Tibial nerve (tissue), 4 donors: ENCODE results near the gene CYFIP2. TPM values are rescaled to one million over a fixed set of nuclear protein-coding genes. Genes with fewer than 3 reads are reported as not detected.

Source experiments
- DNase-seq, 2 donors: peaks; one replicate each; pipeline ENCODE4 v3.0.0-alpha.2; 2019; ENCODE audit warnings: low spot score in 2 of 2
- H3K27ac ChIP-seq, 4 donors: fragments of 200-600 bp; sonication (generic) in 3 of 4; one replicate each; pipeline ENCODE4 v1.5.1; 2017 to 2019; ENCODE audit warnings: mild to moderate bottlenecking in 1 of 4
- H3K27me3 ChIP-seq, 2 donors: fragments of 200-600 bp; sonication (generic) in 1 of 2; one replicate each; pipeline versions ENCODE4 v1.5.1 to v1.6.0; 2017 to 2019
- H3K36me3 ChIP-seq, 3 donors: fragments of 200-600 bp; sonication (generic); one replicate each; pipeline ENCODE4 v1.5.1; 2018 to 2019
- H3K4me1 ChIP-seq, 4 donors: fragments of 200-600 bp; sonication (generic) in 3 of 4; one replicate each; pipeline ENCODE4 v1.5.1; 2017 to 2019
- H3K4me3 ChIP-seq, 4 donors: fragments of 200-600 bp; sonication (generic) in 3 of 4; one replicate each; pipeline ENCODE4 v1.5.1; 2017 to 2019; ENCODE audit warnings: mild to moderate bottlenecking in 1 of 4, moderate library complexity in 1 of 4
- H3K9me3 ChIP-seq, 4 donors: fragments of 200-600 bp; sonication (generic) in 3 of 4; one replicate each; pipeline ENCODE4 v1.5.1; 2017 to 2019
- EP300 ChIP-seq, 2 donors: sonication (generic); formaldehyde crosslinking; IDR thresholded peaks; one replicate each; pipeline ENCODE4 v1.6.1; 2017; ENCODE audit warnings: antibody characterized with exemption in 2 of 2, mild to moderate bottlenecking in 1 of 2
- POLR2A ChIP-seq, 2 donors: fragments of 450-650 bp; IDR thresholded peaks; one replicate each; pipeline ENCODE4 v1.6.1; 2017; ENCODE audit warnings: antibody characterized with exemption in 2 of 2, mild to moderate bottlenecking in 2 of 2, moderate library complexity in 2 of 2
- WGBS, 2 donors: methylation state at CpG; one replicate each; pipeline ENCODE4 v1.1.5; 2018; 5-methylcytosine and 5-hydroxymethylcytosine counted together
- total RNA-seq, 4 donors: library from RNA; depleted of rRNA; stranded (reverse); fragments of >200 nt; gene quantifications; one replicate each; pipeline ENCODE4 v1.1.0, GENCODE V29; 2016
- TF ChIP-seq, protein P1 (sequence below), 5 experiments: fragments of 200-600 bp in 3 of 5; fragments of 450-650 bp in 2 of 5; sonication (generic) in 3 of 5; IDR thresholded peaks; one replicate each; pipeline ENCODE4 v1.5.1; 2016 to 2019; ENCODE audit warnings: antibody characterized with exemption in 5 of 5, mild to moderate bottlenecking in 3 of 5, moderate library complexity in 2 of 5

The CYFIP2 gene
- total RNA-seq, 4 donors from 2014 or later = 14.4 to 27.3 (median 18.0) TPM

GRCh38 chr5:157387683-157388093 is 121.8 kb downstream of the CYFIP2 start:
- H3K4me1 ChIP-seq = peaks cover 0 to 25% (median 0%) of the 10 kb centered on the region in 4 donors
- H3K4me3 ChIP-seq = no peak overlapping the region
- H3K36me3 ChIP-seq = peaks cover 0 to 36% (median 4%) of the 10 kb centered on the region in 3 donors
- H3K27me3 ChIP-seq = no peaks in the 10 kb centered on the region
- peak in 1 of 2 donors; percentile 26 for DNase-seq
- peak in 1 of 2 donors; percentile 53 for TF ChIP-seq EP300 (IDR thresholded peaks at IDR 0.05)
- TF ChIP-seq, protein P1, sequence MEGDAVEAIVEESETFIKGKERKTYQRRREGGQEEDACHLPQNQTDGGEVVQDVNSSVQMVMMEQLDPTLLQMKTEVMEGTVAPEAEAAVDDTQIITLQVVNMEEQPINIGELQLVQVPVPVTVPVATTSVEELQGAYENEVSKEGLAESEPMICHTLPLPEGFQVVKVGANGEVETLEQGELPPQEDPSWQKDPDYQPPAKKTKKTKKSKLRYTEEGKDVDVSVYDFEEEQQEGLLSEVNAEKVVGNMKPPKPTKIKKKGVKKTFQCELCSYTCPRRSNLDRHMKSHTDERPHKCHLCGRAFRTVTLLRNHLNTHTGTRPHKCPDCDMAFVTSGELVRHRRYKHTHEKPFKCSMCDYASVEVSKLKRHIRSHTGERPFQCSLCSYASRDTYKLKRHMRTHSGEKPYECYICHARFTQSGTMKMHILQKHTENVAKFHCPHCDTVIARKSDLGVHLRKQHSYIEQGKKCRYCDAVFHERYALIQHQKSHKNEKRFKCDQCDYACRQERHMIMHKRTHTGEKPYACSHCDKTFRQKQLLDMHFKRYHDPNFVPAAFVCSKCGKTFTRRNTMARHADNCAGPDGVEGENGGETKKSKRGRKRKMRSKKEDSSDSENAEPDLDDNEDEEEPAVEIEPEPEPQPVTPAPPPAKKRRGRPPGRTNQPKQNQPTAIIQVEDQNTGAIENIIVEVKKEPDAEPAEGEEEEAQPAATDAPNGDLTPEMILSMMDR (IDR thresholded peaks at IDR 0.05) = no peak
- peak overlapping the region in 3 of 4 donors; percentile 24 to 64 (median 61) for H3K27ac ChIP-seq
- H3K9me3 ChIP-seq = no peaks in the 10 kb centered on the region
- WGBS, 2 donors = 22 to 24% methylated on average over 3 of the region's 3 CpGs

- Histone ChIP-seq H3K9me3 (no peaks in the 10 kb centered on the region), H3K4me3 (no peak overlapping the region), H3K27me3 (no peaks in the 10 kb centered on the region), H3K36me3 (peaks cover 0 to 38% (median 4%) of the 10 kb centered on the region in 3 donors), H3K4me1 (peaks cover 0 to 23% (median 0%) of the 10 kb centered on the region in 4 donors), H3K27ac (peak overlapping the region in 3 of 4 donors; percentile 24 to 64 (median 61))
- TF ChIP-seq, protein P1 (IDR thresholded peaks at IDR 0.05) = no peak
- TF ChIP-seq EP300 (IDR thresholded peaks at IDR 0.05) (no peak), POLR2A (IDR thresholded peaks at IDR 0.05) (no peak)
- no peak for DNase-seq
These were observed 122.3 kb downstream of the CYFIP2 start for GRCh38 chr5:157388111-157388710.

- WGBS, 2 donors = 98 to 99% methylated on average over 15 to 17 of the region's 17 CpGs
- TF ChIP-seq, protein P1 (IDR thresholded peaks at IDR 0.05) = no peak
- TF ChIP-seq POLR2A (IDR thresholded peaks at IDR 0.05) = no peak
- no peak for TF ChIP-seq EP300 (IDR thresholded peaks at IDR 0.05)
- Histone ChIP-seq H3K36me3 (peaks cover 0 to 40% (median 4%) of the 10 kb centered on the region in 3 donors), H3K27me3 (no peaks in the 10 kb centered on the region), H3K4me3 (no peak overlapping the region), H3K27ac (no peak overlapping the region), H3K9me3 (no peaks in the 10 kb centered on the region), H3K4me1 (peaks cover 0 to 20% (median 0%) of the 10 kb centered on the region in 4 donors)
- no peak for DNase-seq
These were observed 123.2 kb downstream of the CYFIP2 start for GRCh38 chr5:157389103-157389502.

DNA sequence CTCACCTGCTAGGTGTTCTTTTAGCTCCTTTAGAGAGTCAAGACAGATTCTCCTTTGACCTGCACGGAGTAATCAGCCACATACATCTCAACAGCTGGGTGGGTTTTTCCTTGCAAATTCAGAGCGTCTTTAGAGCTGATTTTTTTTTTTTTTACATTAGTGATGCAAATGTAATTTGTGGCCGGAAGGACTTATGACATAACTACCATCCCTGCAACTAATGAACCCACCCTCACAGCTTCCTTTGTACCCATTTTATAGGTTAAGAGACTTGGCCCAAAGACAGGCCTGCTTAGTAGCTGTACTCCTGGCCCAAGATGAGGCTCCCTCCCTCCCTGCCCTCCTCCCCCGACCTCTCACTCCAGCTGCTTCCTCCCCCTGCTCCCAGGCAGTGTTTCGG is 124.2 kb downstream of the CYFIP2 start:
- H3K27ac ChIP-seq = no peak overlapping the region

More for the DNA sequence above, 124.2 kb downstream of the CYFIP2 start:
- Histone ChIP-seq H3K4me3 (no peak overlapping the region), H3K36me3 (peaks cover 0 to 40% (median 4%) of the 10 kb centered on the region in 3 donors), H3K27me3 (no peaks in the 10 kb centered on the region), H3K4me1 (peaks cover 0 to 17% (median 0%) of the 10 kb centered on the region in 4 donors), H3K9me3 (no peaks in the 10 kb centered on the region)
- WGBS, 2 donors = 79 to 83% methylated on average over 4 to 5 of the region's 5 CpGs
- DNase-seq = no peak
- TF ChIP-seq, protein P1 (IDR thresholded peaks at IDR 0.05) = no peak
- TF ChIP-seq EP300 (IDR thresholded peaks at IDR 0.05) (no peak), POLR2A (IDR thresholded peaks at IDR 0.05) (no peak)
